GM12878 (cell line): ENCODE results near the gene SIK3. TPM values are rescaled to one million over a fixed set of nuclear protein-coding genes. Genes with fewer than 3 reads are reported as not detected.

Source experiments
- ATAC-seq: fragments of 200-7000 bp; cut with Tn5 transposase; 3 replicates; pipeline ENCODE4 v1.9.1; 2020; ENCODE audit warnings: mild to moderate bottlenecking, moderate library complexity
- BruUV-seq: library from RNA; stranded (reverse); fragments of 400-500 nt; replicated peaks from 2 replicates; lab custom pipeline; 2021; lab: Mats Ljungman, UMichigan
- CTCF ChIA-PET: fragments of 300-600 bp; sonication (Branson Sonifier 250); formaldehyde crosslinking; extraction: SDS; loops from one replicate; lab custom pipeline; 2021; ENCODE audit warnings: inconsistent platforms; lab: Yijun Ruan, JAX
- POLR2A ChIA-PET: fragments of 350-600 bp; formaldehyde crosslinking; extraction: SDS; loops from one replicate; lab custom pipeline; 2021; ENCODE audit warnings: inconsistent platforms; lab: Charles Lee
- RAD21 ChIA-PET: fragments of 300-600 bp; sonication (Branson Sonifier 250); formaldehyde crosslinking; loops from one replicate; lab custom pipeline; 2023; ENCODE audit warnings: antibody characterized with exemption; ENCODE audit not compliant: unreplicated experiment; lab: Charles Lee
- SMC1A ChIA-PET: fragments of 300-600 bp; sonication (Branson Sonifier 250); formaldehyde crosslinking; loops from one replicate; lab custom pipeline; 2023; ENCODE audit not compliant: unreplicated experiment, uncharacterized antibody; lab: Charles Lee
- DNase-seq: peaks from one replicate; pipeline ENCODE4 v3.0.0-alpha.2; 2011; ENCODE audit warnings: low read depth, low spot score
- FAIRE-seq: peaks from 3 replicates; lab custom pipeline; 2011; peaks lifted over from hg19 to GRCh38; lab: Jason Lieb, UNC
- H2AFZ ChIP-seq: 2 replicates; pipeline ENCODE4 v1.6.0; 2011; ENCODE audit warnings: low read depth, low read length, control low read depth; ENCODE audit not compliant: control insufficient read depth
- H3K27ac ChIP-seq: 2 replicates; pipeline ENCODE4 v1.5.1; 2011; ENCODE audit warnings: control low read depth; ENCODE audit not compliant: control insufficient read depth, insufficient read depth
- H3K27me3 ChIP-seq, 2 experiments: replicated peaks in 1 of 2; 2 replicates each; pipeline versions ENCODE4 v1.6.0 to v1.6.1; 2011; ENCODE audit warnings: low read length in 1 of 2; ENCODE audit not compliant: control insufficient read depth in 2 of 2, insufficient read depth in 2 of 2
- H3K36me3 ChIP-seq, 2 experiments: 2 replicates each; pipeline ENCODE4 v1.5.1; 2011; ENCODE audit warnings: low read length in 1 of 2; ENCODE audit not compliant: control insufficient read depth in 2 of 2, insufficient read depth in 2 of 2
- H3K4me1 ChIP-seq: 2 replicates; pipeline ENCODE4 v1.6.1; 2011; ENCODE audit warnings: mild to moderate bottlenecking, low read length, moderate library complexity, mixed read lengths; ENCODE audit not compliant: control insufficient read depth, insufficient read depth
- H3K4me2 ChIP-seq: 2 replicates; pipeline ENCODE4 v1.6.0; 2011; ENCODE audit warnings: control low read depth; ENCODE audit not compliant: control insufficient read depth, insufficient read depth
- H3K4me3 ChIP-seq: fragments of 200-600 bp; sonication (generic); 2 replicates; pipeline ENCODE4 v1.5.1; 2016
- H3K79me2 ChIP-seq: 2 replicates; pipeline ENCODE4 v1.6.0; 2011; ENCODE audit warnings: low read length; ENCODE audit not compliant: control insufficient read depth, insufficient read depth
- H3K9ac ChIP-seq: 2 replicates; pipeline ENCODE4 v1.8.0; 2011; ENCODE audit warnings: low read length, control low read depth, mixed read lengths; ENCODE audit not compliant: control insufficient read depth, insufficient read depth
- H3K9me3 ChIP-seq: replicated peaks from 3 replicates; pipeline ENCODE4 v1.5.1; 2011; ENCODE audit warnings: mild to moderate bottlenecking, low read length; ENCODE audit not compliant: control insufficient read depth, insufficient read depth
- H4K20me1 ChIP-seq: 2 replicates; pipeline ENCODE4 v1.6.0; 2011; ENCODE audit not compliant: control insufficient read depth, insufficient read depth
- BCL3 ChIP-seq: IDR thresholded peaks from 2 replicates; pipeline ENCODE4 v1.6.1; 2011; ENCODE audit warnings: borderline replicate concordance, low read depth, mild to moderate bottlenecking, moderate library complexity, low read length; ENCODE audit not compliant: insufficient read depth, poor library complexity, severe bottlenecking
- CTCF ChIP-seq, 3 experiments: IDR thresholded peaks in 2 of 3; conservative IDR thresholded peaks in 1 of 3; 2 replicates each; pipeline ENCODE4 v1.5.1; 2011; ENCODE audit warnings: low read depth in 3 of 3, low read length in 3 of 3, mild to moderate bottlenecking in 3 of 3, control low read depth in 2 of 3, moderate library complexity in 2 of 3, inconsistent platforms in 1 of 3, mixed read lengths in 1 of 3; ENCODE audit not compliant: control insufficient read depth in 2 of 3, insufficient read depth in 1 of 3; ENCODE audit errors: extremely low read depth in 1 of 3
- ESRRA ChIP-seq: IDR thresholded peaks from 2 replicates; pipeline ENCODE4 v1.6.1; 2012; ENCODE audit warnings: mild to moderate bottlenecking, low read length, improper control_type of control experiment
- MEF2A ChIP-seq: IDR thresholded peaks from 2 replicates; pipeline ENCODE4 v1.6.1; 2011; ENCODE audit warnings: low read depth, mild to moderate bottlenecking, low read length, moderate library complexity; ENCODE audit not compliant: insufficient read depth
- MXI1 ChIP-seq: fragments of 150-350 bp; IDR thresholded peaks from 2 replicates; pipeline ENCODE4 v1.6.1; 2011; ENCODE audit warnings: low read depth, mild to moderate bottlenecking, inconsistent platforms, low read length, improper control_type of control experiment
- RAD21 ChIP-seq: IDR thresholded peaks from 2 replicates; pipeline ENCODE4 v1.6.1; 2011; ENCODE audit warnings: mild to moderate bottlenecking, low read depth, low read length, moderate library complexity; ENCODE audit not compliant: insufficient read depth
- SMC3 ChIP-seq: IDR thresholded peaks from 2 replicates; pipeline ENCODE4 v1.6.1; 2011; ENCODE audit warnings: low read length, improper control_type of control experiment, borderline replicate concordance
- WGBS: methylation state at CpG from one replicate; pipeline ENCODE4 v1.1.6; 2016; ENCODE audit warnings: low lambda C conversion rate; ENCODE audit not compliant: insufficient replicate concordance, insufficient coverage; ENCODE audit errors: missing lambda C conversion rate; 5-methylcytosine and 5-hydroxymethylcytosine counted together
- in situ Hi-C: fragments of 300-500 bp; cut with MboI; formaldehyde crosslinking; loops from 9 replicates; pipeline ENCODE4 v1.14.3; 2018; ENCODE audit warnings: mixed read lengths
- intact Hi-C: fragments of 100-400 bp; cut with micrococcal nuclease; formaldehyde crosslinking; loops from one replicate; pipeline ENCODE4 v1.14.2; 2022; ENCODE audit not compliant: unreplicated experiment
- polyA plus RNA-seq, 11 experiments: library from polyadenylated mRNA; depleted of rRNA in 4 of 11; unstranded in 6 of 11; stranded (reverse) in 5 of 11; fragments of >200 nt; fragmentation: Nextera tagmentation in 4 of 11; fragmentation: Illumina TruSeq in 1 of 11; extraction: Ambion mirVana in 4 of 11; extraction: Trizol in 1 of 11; gene quantifications; 1 replicate in 1 of 11; 2 replicates in 10 of 11; pipeline versions ENCODE4 v1.2.1 to v1.2.3, GENCODE V29; 2011 to 2016; ENCODE audit warnings: inconsistent platforms in 2 of 11, missing spikeins in 2 of 11, low read depth in 1 of 11
- total RNA-seq, 4 experiments: library from RNA; depleted of rRNA in 3 of 4; stranded (reverse); fragments of >200 nt in 3 of 4; fragmentation: Illumina TruSeq in 1 of 4; extraction: Trizol in 1 of 4; gene quantifications; 2 replicates each; pipeline versions ENCODE4 v1.2.1 to v1.2.3, GENCODE V29; 2013 to 2021

The SIK3 gene
- total and polyA plus RNA-seq, 10 of the 15 experiments (the other 5 are each of a cell fraction or from before 2014, with no cell fraction given), result 2.5 to 31.9 (median 11.1) TPM

GRCh38 chr11:116927163-116927974 is 170.9 kb downstream of the SIK3 start:
- H3K4me1 ChIP-seq, result peaks cover 64% of the 10 kb centered on the region
- in situ Hi-C loops (no loop called here), intact Hi-C loops (loop anchor here (5.0 kb wide), 1 partner anchor 170 kb away; the partner anchor contains the start of gene SIK3)
- peaks cover 3 to 14% of the 10 kb centered on the region in 2 experiments; a peak in 2 of 4 replicates for H3K36me3 ChIP-seq
- H4K20me1 ChIP-seq, result no peaks in the 10 kb centered on the region
- BruUV-seq, result no TSS peak
- ChIA-PET POLR2A (interaction anchor here (0.7 kb wide), 1 partner anchor 151 kb away, joined by 4 read pairs; no protein-coding TSS in a partner anchor), CTCF (interaction anchor here (1.0 to 2.4 kb wide), 4 partner anchors 24 to 91 kb away, joined by 3 to 8 read pairs (median 4); no protein-coding TSS in a partner anchor), RAD21 (interaction anchor here (0.9 to 2.6 kb wide), 4 partner anchors 59 to 171 kb away, joined by 5 to 15 read pairs (median 8); partner anchors contain the start of gene SIK3), SMC1A (interaction anchor here (0.6 to 3.2 kb wide), 8 partner anchors 8 to 172 kb away, joined by 3 to 21 read pairs (median 6); no protein-coding TSS in a partner anchor)
- H3K79me2 ChIP-seq, result no peaks in the 10 kb centered on the region; the same call in none of the 2 replicates
- no peak for DNase-seq
- ATAC-seq, result no peak
- peak overlapping the region; percentile 57 for H3K4me2 ChIP-seq
- H3K9ac ChIP-seq, result no peak overlapping the region
- WGBS, result 66% methylated on average over 11 of the region's 11 CpGs
- TF ChIP-seq MXI1 (0 out of 2 replicates have a peak, but pooled peaks have one; percentile 4), ESRRA (no peak), MEF2A (0 out of 2 replicates have a peak, but pooled peaks have one; percentile 28), BCL3 (no peak), CTCF (IDR thresholded peaks at IDR 0.05 in 2 of 3, conservative IDR thresholded peaks at IDR 0.05 in 1 of 3; ENCODE audit: control insufficient read depth in 2 of 3, extremely low read depth in 1 of 3, insufficient read depth in 1 of 3, low read depth in 3 of 3, low read length in 3 of 3) (peak in 2 of 3 experiments; percentile 20 to 39; a peak in 2 of 6 replicates), RAD21 (peak; percentile 56), SMC3 (peak; percentile 9; the same call in 1 of the 2 replicates)
- no peaks in the 10 kb centered on the region for H3K27me3 ChIP-seq
- no peaks in the 10 kb centered on the region for H3K9me3 ChIP-seq
- H3K27ac ChIP-seq, result peak overlapping the region; percentile 26; the same call in 1 of the 2 replicates
- H2AFZ ChIP-seq, result no peak overlapping the region
- no peak overlapping the region for H3K4me3 ChIP-seq
- no peak for FAIRE-seq
